Stomach (tissue), 4 donors: Measurements from ENCODE around the gene NDUFAF3.
A peak's percentile ranks its signal among the peaks of the same experiment; 100 is the strongest.

Experiments
- CTCF ChIP-seq, 7 experiments: fragments of 450-650 bp in 4 of 7; fragments of 200-600 bp in 3 of 7; sonication (generic) in 3 of 7; IDR thresholded peaks; one replicate each; pipeline ENCODE4 v1.5.1; 2016 to 2019; ENCODE audit warnings: antibody characterized with exemption in 7 of 7, control low read depth in 2 of 7, mild to moderate bottlenecking in 1 of 7
- EP300 ChIP-seq: sonication (generic); formaldehyde crosslinking; IDR thresholded peaks from one replicate; pipeline ENCODE4 v1.6.1; 2017; ENCODE audit warnings: antibody characterized with exemption
- POLR2A ChIP-seq, 4 donors: fragments of 450-650 bp; IDR thresholded peaks; one replicate each; pipeline ENCODE4 v1.6.1; 2016; ENCODE audit warnings: antibody characterized with exemption in 4 of 4, control low read depth in 2 of 4, mild to moderate bottlenecking in 1 of 4, moderate library complexity in 1 of 4
- POLR2AphosphoS5 ChIP-seq, 3 donors: sonication (generic); formaldehyde crosslinking; IDR thresholded peaks; one replicate each; pipeline ENCODE4 v1.6.1; 2016; ENCODE audit warnings: antibody characterized with exemption in 3 of 3

- no peak for TF ChIP-seq CTCF (IDR thresholded peaks at IDR 0.05)
- TF ChIP-seq POLR2AphosphoS5 (IDR thresholded peaks at IDR 0.05) = peak; percentile 92 to 100 (median 98)
- no peak for TF ChIP-seq EP300
- TF ChIP-seq POLR2A (IDR thresholded peaks at IDR 0.05) = peak in 2 of 4 donors; percentile 99
Observed at GRCh38 chr3:49021213-49021812, 608 bp upstream of the NDUFAF3 start.
